C4-2B (cell line): ENCODE results near the gene CNOT3.

Source experiments
- CTCF ChIP-seq: fragments of 450-650 bp; conservative IDR thresholded peaks from 2 replicates; pipeline ENCODE4 v1.5.1; 2017; ENCODE audit warnings: mild to moderate bottlenecking
- ZFX ChIP-seq: fragments of 450-650 bp; IDR thresholded peaks from 2 replicates; pipeline ENCODE4 v1.6.1; 2017

GRCh38 chr19:54148158-54148557, 10.6 kb downstream of the CNOT3 start:
- no peak for TF ChIP-seq CTCF
- no peak for TF ChIP-seq ZFX
